ENCODE results near the gene CIAPIN1. TPM values are rescaled to one million over a fixed set of nuclear protein-coding genes. Genes with fewer than 3 reads are reported as not detected.

CIAPIN1 gene
- total and polyA plus RNA-seq, 4 donors, result 62.9 to 102 (median 83.4) TPM

DNA sequence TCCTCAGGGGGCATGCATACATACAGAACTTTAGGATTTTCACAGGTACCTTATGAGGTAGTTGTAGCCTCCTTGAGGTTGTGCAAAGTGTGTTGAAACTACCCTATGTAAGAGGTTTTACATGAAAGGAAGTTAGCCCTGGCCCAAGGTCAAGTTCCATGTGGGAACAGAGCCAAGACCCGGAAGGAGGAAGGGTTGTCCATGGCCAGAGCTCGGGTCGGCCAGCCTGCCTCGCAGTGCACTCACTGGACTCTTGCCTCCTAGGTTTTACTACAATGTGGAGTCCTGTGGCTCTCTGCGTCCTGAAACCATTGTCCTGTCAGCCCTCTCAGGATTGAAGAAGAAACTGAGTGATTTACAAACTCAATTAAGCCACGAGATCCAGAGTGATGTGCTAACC, 23.5 kb upstream of the CIAPIN1 start:
- no peak for DNase-seq (ENCODE audit: low read depth in 4 of 6, low spot score in 6 of 6)
- Histone ChIP-seq H3K27me3 (ENCODE audit: control insufficient read depth, insufficient read depth, low read length) (no peaks in the 10 kb centered on the region), H3K36me3 (ENCODE audit: control insufficient read depth, insufficient read depth, low read length) (peaks cover 82% of the 10 kb centered on the region), H3K4me1 (ENCODE audit: control insufficient read depth, insufficient read depth, low read length) (peaks cover 21% of the 10 kb centered on the region), H3K9me3 (ENCODE audit: control insufficient read depth, insufficient read depth, low read length) (no peaks in the 10 kb centered on the region), H3K4me3 (ENCODE audit: low read depth, low read length) (no peak overlapping the region), H3K27ac (ENCODE audit: low read depth, low read length) (no peak overlapping the region)
- WGBS (ENCODE audit: insufficient coverage), result 42% methylated on average over 5 of the region's 6 CpGs

DNA sequence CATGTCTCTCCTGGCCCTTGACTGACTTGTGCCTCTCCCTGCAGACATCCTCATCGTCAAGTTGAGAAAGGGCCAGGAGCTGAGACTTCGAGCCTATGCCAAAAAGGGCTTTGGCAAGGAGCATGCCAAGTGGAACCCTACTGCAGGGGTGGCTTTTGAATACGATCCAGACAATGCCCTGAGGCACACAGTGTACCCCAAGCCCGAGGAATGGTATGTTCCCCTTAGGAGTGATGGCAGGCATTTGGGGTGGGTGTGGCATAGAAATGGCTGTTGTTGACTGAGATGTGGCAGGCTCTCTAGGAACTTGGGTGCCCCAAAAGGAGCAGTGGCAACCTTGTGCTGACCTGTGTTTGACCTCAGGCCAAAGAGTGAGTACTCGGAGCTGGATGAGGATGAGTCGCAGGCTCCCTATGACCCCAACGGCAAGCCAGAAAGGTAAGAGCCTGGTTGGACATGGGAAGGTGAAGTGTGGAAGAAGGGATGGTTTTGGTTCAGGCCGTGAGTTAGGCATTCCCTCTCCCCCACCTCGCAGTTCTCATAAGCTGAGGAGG, 22.8 kb upstream of the CIAPIN1 start:
- WGBS (ENCODE audit: insufficient coverage), result 77% methylated on average over 7 of the region's 9 CpGs
- Histone ChIP-seq H3K27ac (ENCODE audit: low read depth, low read length) (no peak overlapping the region), H3K9me3 (ENCODE audit: control insufficient read depth, insufficient read depth, low read length) (no peaks in the 10 kb centered on the region), H3K4me3 (ENCODE audit: low read depth, low read length) (no peak overlapping the region), H3K4me1 (ENCODE audit: control insufficient read depth, insufficient read depth, low read length) (peaks cover 15% of the 10 kb centered on the region), H3K27me3 (ENCODE audit: control insufficient read depth, insufficient read depth, low read length) (no peaks in the 10 kb centered on the region), H3K36me3 (ENCODE audit: control insufficient read depth, insufficient read depth, low read length) (peaks cover 79% of the 10 kb centered on the region)
- no peak for DNase-seq (ENCODE audit: low read depth in 4 of 6, low spot score in 6 of 6)

DNA sequence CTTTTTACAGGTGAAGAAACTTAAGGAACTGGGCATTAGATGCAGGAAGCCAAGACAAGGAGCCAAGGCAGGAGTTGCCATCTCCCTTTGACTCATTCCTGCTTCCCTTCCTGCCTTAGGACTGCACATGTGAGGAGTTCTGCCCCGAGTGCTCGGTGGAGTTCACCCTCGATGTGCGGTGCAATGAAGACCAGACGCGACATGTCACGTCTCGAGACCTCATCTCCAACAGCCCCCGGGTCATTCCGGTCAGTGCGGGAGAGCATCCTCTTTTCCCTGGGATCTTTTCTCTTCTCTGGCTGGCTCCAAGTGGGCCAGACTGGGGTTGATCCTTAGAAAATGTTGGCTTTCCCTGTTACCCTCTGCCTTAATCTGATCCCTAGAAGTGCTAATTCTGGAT, 21.9 kb upstream of the CIAPIN1 start:
- peaks cover 15% of the 10 kb centered on the region for H3K4me1 ChIP-seq (ENCODE audit: control insufficient read depth, insufficient read depth, low read length)
- H3K9me3 ChIP-seq (ENCODE audit: control insufficient read depth, insufficient read depth, low read length), result no peaks in the 10 kb centered on the region
- H3K27me3 ChIP-seq (ENCODE audit: control insufficient read depth, insufficient read depth, low read length), result no peaks in the 10 kb centered on the region
- no peak overlapping the region for H3K4me3 ChIP-seq (ENCODE audit: low read depth, low read length)
- no peak for DNase-seq (ENCODE audit: low read depth in 4 of 6, low spot score in 6 of 6)
- H3K36me3 ChIP-seq (ENCODE audit: control insufficient read depth, insufficient read depth, low read length), result peaks cover 80% of the 10 kb centered on the region
- no peak overlapping the region for H3K27ac ChIP-seq (ENCODE audit: low read depth, low read length)
- WGBS (ENCODE audit: insufficient coverage), result 91% methylated on average over 11 of the region's 11 CpGs

GRCh38 chr16:57468346-57468745, 21.2 kb upstream of the CIAPIN1 start:
- H3K4me1 ChIP-seq (ENCODE audit: control insufficient read depth, insufficient read depth, low read length), result peaks cover 20% of the 10 kb centered on the region
- no peaks in the 10 kb centered on the region for H3K27me3 ChIP-seq (ENCODE audit: control insufficient read depth, insufficient read depth, low read length)
- H3K36me3 ChIP-seq (ENCODE audit: control insufficient read depth, insufficient read depth, low read length), result peaks cover 78% of the 10 kb centered on the region
- no peak overlapping the region for H3K4me3 ChIP-seq (ENCODE audit: low read depth, low read length)
- H3K9me3 ChIP-seq (ENCODE audit: control insufficient read depth, insufficient read depth, low read length), result no peaks in the 10 kb centered on the region
- WGBS (ENCODE audit: insufficient coverage), result 100% methylated on average over 1 of the region's 2 CpGs
- no peak overlapping the region for H3K27ac ChIP-seq (ENCODE audit: low read depth, low read length)
- DNase-seq (ENCODE audit: low read depth in 4 of 6, low spot score in 6 of 6), result no peak

- no peaks in the 10 kb centered on the region for H3K27me3 ChIP-seq (ENCODE audit: control insufficient read depth, insufficient read depth, low read length)
- H3K4me3 ChIP-seq (ENCODE audit: low read depth, low read length), result no peak overlapping the region
- DNase-seq (ENCODE audit: low read depth in 4 of 6, low spot score in 6 of 6), result no peak
- H3K4me1 ChIP-seq (ENCODE audit: control insufficient read depth, insufficient read depth, low read length), result peaks cover 15% of the 10 kb centered on the region
- H3K9me3 ChIP-seq (ENCODE audit: control insufficient read depth, insufficient read depth, low read length), result no peaks in the 10 kb centered on the region
- WGBS (ENCODE audit: insufficient coverage), result no CpG with 5 or more reads among the region's 2 CpGs
- H3K36me3 ChIP-seq (ENCODE audit: control insufficient read depth, insufficient read depth, low read length), result peaks cover 58% of the 10 kb centered on the region
- no peak overlapping the region for H3K27ac ChIP-seq (ENCODE audit: low read depth, low read length)
Observed at GRCh38 chr16:57464523-57464922, 17.3 kb upstream of the CIAPIN1 start.

DNA sequence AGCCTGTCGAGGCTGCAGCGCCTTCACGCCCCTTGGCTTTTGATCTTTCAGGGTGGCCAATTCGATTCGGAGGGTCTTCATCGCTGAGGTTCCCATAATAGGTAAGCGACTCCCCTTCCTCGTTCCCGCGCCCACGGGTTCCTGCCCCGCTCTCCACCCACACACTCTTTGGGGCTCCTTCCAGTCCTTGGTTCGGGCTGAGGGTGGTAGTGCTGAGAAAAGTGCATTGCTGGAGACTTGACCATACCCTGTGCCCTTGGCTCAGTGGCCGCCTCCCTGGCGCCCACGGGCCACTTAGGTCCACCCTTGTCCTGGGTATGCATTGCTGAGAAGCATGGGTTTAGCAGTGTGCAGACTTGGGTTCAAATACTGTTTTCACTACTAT, 15.8 kb upstream of the CIAPIN1 start:
- peaks cover 55% of the 10 kb centered on the region for H3K36me3 ChIP-seq (ENCODE audit: control insufficient read depth, insufficient read depth, low read length)

DNA sequence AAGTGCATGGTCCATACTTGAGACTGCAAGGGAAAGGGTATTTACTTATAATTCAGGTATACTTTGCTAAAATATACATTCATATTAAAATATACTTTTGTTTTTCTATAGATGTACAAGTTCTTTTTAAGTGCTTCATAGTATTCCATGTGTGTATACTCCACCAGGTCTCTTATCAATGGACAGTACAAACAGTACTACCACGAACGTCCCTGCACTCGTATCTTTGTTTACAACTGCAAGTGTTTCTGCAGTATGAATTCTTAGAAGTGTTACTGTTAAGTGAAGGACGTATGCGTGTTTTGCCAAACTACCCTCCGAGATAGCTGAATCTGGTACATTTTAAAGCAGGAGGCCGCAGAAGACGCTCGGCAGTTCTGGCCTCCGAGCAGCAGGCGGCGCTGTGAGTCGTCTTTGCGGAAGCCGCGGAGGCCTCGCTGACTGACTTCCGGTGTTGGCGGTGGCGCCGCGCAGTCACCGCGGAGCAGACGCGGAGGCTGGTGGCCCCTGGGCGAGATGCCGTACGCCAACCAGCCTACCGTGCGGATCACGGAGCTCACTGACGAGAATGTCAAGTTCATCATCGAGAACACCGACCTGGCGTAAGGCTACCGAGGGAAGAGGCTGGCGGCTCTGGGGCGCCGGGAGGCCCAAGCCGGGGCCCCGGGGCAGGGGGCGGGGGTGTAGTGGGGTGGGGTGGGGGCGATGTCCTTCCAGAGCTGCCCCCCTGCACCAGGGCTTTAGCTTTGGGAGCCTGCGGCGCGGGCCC, 15.2 kb upstream of the CIAPIN1 start, which contains the start of gene POLR2C:
Gene POLR2C, plus strand, starts transcription at position 471 of the 769 bp plus-strand sequence. Its CDS starts 46 bp downstream, at position 517.
- peaks cover 22% of the 10 kb centered on the region for H3K4me1 ChIP-seq (ENCODE audit: control insufficient read depth, insufficient read depth, low read length)
- H3K27me3 ChIP-seq (ENCODE audit: control insufficient read depth, insufficient read depth, low read length), result no peaks in the 10 kb centered on the region
- peak in 5 of 6 donors; percentile 65 to 96 (median 82) for DNase-seq (ENCODE audit: low read depth in 4 of 6, low spot score in 6 of 6)
- H3K9me3 ChIP-seq (ENCODE audit: control insufficient read depth, insufficient read depth, low read length), result no peaks in the 10 kb centered on the region
- no peak within 1 kb of the TSS for H3K27ac ChIP-seq (ENCODE audit: low read depth, low read length)
- under 1% methylated on average over 31 of the region's 47 CpGs for WGBS (ENCODE audit: insufficient coverage)
- H3K36me3 ChIP-seq (ENCODE audit: control insufficient read depth, insufficient read depth, low read length), result peaks cover 58% of the 10 kb centered on the region
- peak within 1 kb of the TSS; percentile 71 for H3K4me3 ChIP-seq (ENCODE audit: low read depth, low read length)

More for the DNA sequence above, 15.8 kb upstream of the CIAPIN1 start:
- no peaks in the 10 kb centered on the region for H3K9me3 ChIP-seq (ENCODE audit: control insufficient read depth, insufficient read depth, low read length)
- peaks cover 19% of the 10 kb centered on the region for H3K4me1 ChIP-seq (ENCODE audit: control insufficient read depth, insufficient read depth, low read length)
- no peak overlapping the region for H3K27ac ChIP-seq (ENCODE audit: low read depth, low read length)
- WGBS (ENCODE audit: insufficient coverage), result 2% methylated on average over 6 of the region's 16 CpGs
- DNase-seq (ENCODE audit: low read depth in 4 of 6, low spot score in 6 of 6), result no peak
- H3K4me3 ChIP-seq (ENCODE audit: low read depth, low read length), result peak overlapping the region; percentile 71
- no peaks in the 10 kb centered on the region for H3K27me3 ChIP-seq (ENCODE audit: control insufficient read depth, insufficient read depth, low read length)

- no peak for DNase-seq (ENCODE audit: low read depth in 4 of 6, low spot score in 6 of 6)
- 100% methylated on average over 3 of the region's 10 CpGs for WGBS (ENCODE audit: insufficient coverage)
- H3K36me3 ChIP-seq (ENCODE audit: control insufficient read depth, insufficient read depth, low read length), result peaks cover 43% of the 10 kb centered on the region
Observed at GRCh38 chr16:57452021-57452420, 4.8 kb upstream of the CIAPIN1 start.

GRCh38 chr16:57446531-57447185, 527 bp downstream of the CIAPIN1 start:
- peaks cover 19% of the 10 kb centered on the region for H3K4me1 ChIP-seq (ENCODE audit: control insufficient read depth, insufficient read depth, low read length)
- H3K4me3 ChIP-seq (ENCODE audit: low read depth, low read length), result peak overlapping the region; percentile 95
- peak in 2 of 6 donors; percentile 19 to 80 for DNase-seq (ENCODE audit: low read depth in 4 of 6, low spot score in 6 of 6)
- 2% methylated on average over 27 of the region's 28 CpGs for WGBS (ENCODE audit: insufficient coverage)
- H3K27me3 ChIP-seq (ENCODE audit: control insufficient read depth, insufficient read depth, low read length), result no peaks in the 10 kb centered on the region
- peaks cover 10% of the 10 kb centered on the region for H3K36me3 ChIP-seq (ENCODE audit: control insufficient read depth, insufficient read depth, low read length)
- H3K27ac ChIP-seq (ENCODE audit: low read depth, low read length), result peak overlapping the region; percentile 78
- H3K9me3 ChIP-seq (ENCODE audit: control insufficient read depth, insufficient read depth, low read length), result no peaks in the 10 kb centered on the region

More at GRCh38 chr16:57452021-57452420, 4.8 kb upstream of the CIAPIN1 start:
- Histone ChIP-seq H3K27me3 (ENCODE audit: control insufficient read depth, insufficient read depth, low read length) (no peaks in the 10 kb centered on the region), H3K4me1 (ENCODE audit: control insufficient read depth, insufficient read depth, low read length) (peaks cover 5% of the 10 kb centered on the region), H3K27ac (ENCODE audit: low read depth, low read length) (no peak overlapping the region), H3K4me3 (ENCODE audit: low read depth, low read length) (no peak overlapping the region), H3K9me3 (ENCODE audit: control insufficient read depth, insufficient read depth, low read length) (no peaks in the 10 kb centered on the region)
